Measurements from ENCODE around the gene NFIB. TPM values are rescaled to one million over a fixed set of nuclear protein-coding genes. Genes with fewer than 3 reads are reported as not detected.

The NFIB gene
- polyA plus RNA-seq, 1 donor = 84.4 TPM

- DNase-seq = no peak
Measured at GRCh38 chr9:14318934-14319580, 5.1 kb upstream of the NFIB start.

- DNase-seq = no peak
Measured at GRCh38 chr9:14318361-14318760, 4.4 kb upstream of the NFIB start.

GRCh38 chr9:14317667-14318320, 3.9 kb upstream of the NFIB start:
- DNase-seq = no peak

- no peak for DNase-seq
Measured at GRCh38 chr9:14316602-14317300, 2.8 kb upstream of the NFIB start.

GRCh38 chr9:14315875-14316601, 2.1 kb upstream of the NFIB start:
- peak; percentile 67 for DNase-seq

- peak; percentile 94 for DNase-seq
Measured at GRCh38 chr9:14314929-14315874, 1.3 kb upstream of the NFIB start.

- peak; percentile 91 for DNase-seq
Measured at GRCh38 chr9:14314424-14314928, 535 bp upstream of the NFIB start.

GRCh38 chr9:14313378-14313940, 482 bp downstream of the NFIB start:
- no peak for DNase-seq

- DNase-seq = peak; percentile 66
Measured at GRCh38 chr9:14312719-14313377, 1.1 kb downstream of the NFIB start.

GRCh38 chr9:14311956-14312685, 1.8 kb downstream of the NFIB start:
- DNase-seq = no peak

GRCh38 chr9:14311171-14311949, 2.6 kb downstream of the NFIB start:
- DNase-seq = no peak

- no peak for DNase-seq
Measured at GRCh38 chr9:14310311-14310710, 3.6 kb downstream of the NFIB start.

GRCh38 chr9:14309403-14309802, 4.5 kb downstream of the NFIB start:
- no peak for DNase-seq

- DNase-seq = no peak
Measured at GRCh38 chr9:14308853-14309145, 5.1 kb downstream of the NFIB start.

- DNase-seq = no peak
Measured at GRCh38 chr9:14307989-14308852, 5.7 kb downstream of the NFIB start.

GRCh38 chr9:14306672-14307660, 7.0 kb downstream of the NFIB start:
- DNase-seq = no peak

- no peak for DNase-seq
Measured at GRCh38 chr9:14306188-14306587, 7.8 kb downstream of the NFIB start.
